Glutamatergic neuron (in vitro differentiated cells): Measurements from ENCODE around the gene LMO7. TPM values are rescaled to one million over a fixed set of nuclear protein-coding genes. Genes with fewer than 3 reads are reported as not detected.

ENCODE experiments used
- DNase-seq: peaks from one replicate; pipeline ENCODE4 v3.0.0; 2022
- H3K27ac Mint-ChIP-seq: one replicate; pipeline ENCODE4 v1.8.0; 2020; ENCODE audit warnings: mild to moderate bottlenecking, mixed read lengths, inconsistent platforms; ENCODE audit not compliant: unreplicated experiment
- H3K27me3 Mint-ChIP-seq: one replicate; pipeline ENCODE4 v1.8.0; 2020; ENCODE audit warnings: mild to moderate bottlenecking, moderate library complexity, mixed read lengths, inconsistent platforms; ENCODE audit not compliant: unreplicated experiment
- H3K36me3 Mint-ChIP-seq: one replicate; pipeline ENCODE4 v1.8.0; 2020; ENCODE audit warnings: mild to moderate bottlenecking, mixed read lengths, inconsistent platforms; ENCODE audit not compliant: unreplicated experiment
- H3K4me1 Mint-ChIP-seq: one replicate; pipeline ENCODE4 v1.8.0; 2020; ENCODE audit warnings: mild to moderate bottlenecking, low read depth, mixed read lengths, inconsistent platforms; ENCODE audit not compliant: unreplicated experiment
- H3K4me3 Mint-ChIP-seq: one replicate; pipeline ENCODE4 v1.8.0; 2020; ENCODE audit warnings: mild to moderate bottlenecking, mixed read lengths, inconsistent platforms; ENCODE audit not compliant: unreplicated experiment
- H3K9me3 Mint-ChIP-seq: one replicate; pipeline ENCODE4 v1.8.0; 2020; ENCODE audit warnings: mild to moderate bottlenecking, moderate library complexity, mixed read lengths, inconsistent platforms; ENCODE audit not compliant: unreplicated experiment
- long read RNA-seq: library from polyadenylated mRNA; unstranded; transcript quantifications from one replicate; pipeline ENCODE4 v2.0.0, GENCODE V29; 2020; ENCODE audit not compliant: unreplicated experiment
- total RNA-seq: library from RNA; stranded (reverse); fragmentation: NEBNext Ultra II Directional; extraction: Animal tissue kit (Norgen Biotek cat#: 25700); gene quantifications from one replicate; pipeline ENCODE4 v1.2.1, GENCODE V29; 2021; ENCODE audit not compliant: unreplicated experiment
- TF ChIP-seq, protein P1 (sequence below): fragments of 200-600 bp; sonication (generic); IDR thresholded peaks from one replicate; pipeline ENCODE4 v1.5.0; 2021; ENCODE audit not compliant: partially characterized antibody, unreplicated experiment

LMO7 gene
- total RNA-seq = 5.0 TPM
- long read RNA-seq = 0 reads

GRCh38 chr13:75635828-75636435 lies at the start of gene LMO7:
Gene LMO7 (plus strand): TSS chr13:75636330. CDS start chr13:75636658, 328 bp downstream.
- TF ChIP-seq, protein P1, sequence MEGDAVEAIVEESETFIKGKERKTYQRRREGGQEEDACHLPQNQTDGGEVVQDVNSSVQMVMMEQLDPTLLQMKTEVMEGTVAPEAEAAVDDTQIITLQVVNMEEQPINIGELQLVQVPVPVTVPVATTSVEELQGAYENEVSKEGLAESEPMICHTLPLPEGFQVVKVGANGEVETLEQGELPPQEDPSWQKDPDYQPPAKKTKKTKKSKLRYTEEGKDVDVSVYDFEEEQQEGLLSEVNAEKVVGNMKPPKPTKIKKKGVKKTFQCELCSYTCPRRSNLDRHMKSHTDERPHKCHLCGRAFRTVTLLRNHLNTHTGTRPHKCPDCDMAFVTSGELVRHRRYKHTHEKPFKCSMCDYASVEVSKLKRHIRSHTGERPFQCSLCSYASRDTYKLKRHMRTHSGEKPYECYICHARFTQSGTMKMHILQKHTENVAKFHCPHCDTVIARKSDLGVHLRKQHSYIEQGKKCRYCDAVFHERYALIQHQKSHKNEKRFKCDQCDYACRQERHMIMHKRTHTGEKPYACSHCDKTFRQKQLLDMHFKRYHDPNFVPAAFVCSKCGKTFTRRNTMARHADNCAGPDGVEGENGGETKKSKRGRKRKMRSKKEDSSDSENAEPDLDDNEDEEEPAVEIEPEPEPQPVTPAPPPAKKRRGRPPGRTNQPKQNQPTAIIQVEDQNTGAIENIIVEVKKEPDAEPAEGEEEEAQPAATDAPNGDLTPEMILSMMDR = no peak
- Mint-ChIP-seq H3K27me3 (peaks cover 13% of the 10 kb centered on the region), H3K4me3 (peak within 1 kb of the TSS; percentile 73), H3K27ac (no peak within 1 kb of the TSS), H3K9me3 (peaks cover 2% of the 10 kb centered on the region), H3K36me3 (no peaks in the 10 kb centered on the region), H3K4me1 (peaks cover 3% of the 10 kb centered on the region)
- DNase-seq = peak; percentile 43

GRCh38 chr13:75587679-75588078 lies 48.5 kb upstream of the LMO7 start:
- no peak for DNase-seq
- Mint-ChIP-seq H3K4me3 (no peak overlapping the region), H3K27ac (no peak overlapping the region), H3K36me3 (peaks cover 6% of the 10 kb centered on the region), H3K27me3 (no peaks in the 10 kb centered on the region), H3K4me1 (no peaks in the 10 kb centered on the region), H3K9me3 (no peaks in the 10 kb centered on the region)
- TF ChIP-seq, protein P1 = no peak

GRCh38 chr13:75596657-75597182 lies 39.4 kb upstream of the LMO7 start:
- H3K27ac Mint-ChIP-seq = no peak overlapping the region
- no peaks in the 10 kb centered on the region for H3K27me3 Mint-ChIP-seq
- no peaks in the 10 kb centered on the region for H3K9me3 Mint-ChIP-seq
- no peak overlapping the region for H3K4me3 Mint-ChIP-seq
- TF ChIP-seq, protein P1 = no peak
- DNase-seq = no peak
- no peaks in the 10 kb centered on the region for H3K4me1 Mint-ChIP-seq
- peaks cover 3% of the 10 kb centered on the region for H3K36me3 Mint-ChIP-seq

- TF ChIP-seq, protein P1 = no peak
- H3K27ac Mint-ChIP-seq = no peak overlapping the region
These were observed 35.8 kb upstream of the LMO7 start for GRCh38 chr13:75600371-75600770.

GRCh38 chr13:75603038-75603437 lies 33.1 kb upstream of the LMO7 start:
- no peaks in the 10 kb centered on the region for H3K4me1 Mint-ChIP-seq
- TF ChIP-seq, protein P1 = no peak
- H3K27me3 Mint-ChIP-seq = no peaks in the 10 kb centered on the region
- no peak for DNase-seq
- H3K27ac Mint-ChIP-seq = no peak overlapping the region
- H3K36me3 Mint-ChIP-seq = peaks cover 3% of the 10 kb centered on the region
- H3K9me3 Mint-ChIP-seq = no peaks in the 10 kb centered on the region
- H3K4me3 Mint-ChIP-seq = no peak overlapping the region

More at GRCh38 chr13:75600371-75600770, 35.8 kb upstream of the LMO7 start:
- DNase-seq = no peak
- H3K9me3 Mint-ChIP-seq = no peaks in the 10 kb centered on the region
- H3K4me3 Mint-ChIP-seq = no peak overlapping the region
- no peaks in the 10 kb centered on the region for H3K27me3 Mint-ChIP-seq
- H3K36me3 Mint-ChIP-seq = peaks cover 3% of the 10 kb centered on the region
- H3K4me1 Mint-ChIP-seq = no peaks in the 10 kb centered on the region
